GM18502 (cell line): ENCODE results near the gene SMURF2.
A peak's percentile ranks its signal among the peaks of the same experiment; 100 is the strongest.

Experiments
- ATAC-seq: cut with Tn5 transposase; IDR thresholded peaks from one replicate; pipeline ENCODE4 v1.9.1; 2021; ENCODE audit warnings: mild to moderate bottlenecking; ENCODE audit not compliant: unreplicated experiment, poor library complexity

The SMURF2 gene

DNA sequence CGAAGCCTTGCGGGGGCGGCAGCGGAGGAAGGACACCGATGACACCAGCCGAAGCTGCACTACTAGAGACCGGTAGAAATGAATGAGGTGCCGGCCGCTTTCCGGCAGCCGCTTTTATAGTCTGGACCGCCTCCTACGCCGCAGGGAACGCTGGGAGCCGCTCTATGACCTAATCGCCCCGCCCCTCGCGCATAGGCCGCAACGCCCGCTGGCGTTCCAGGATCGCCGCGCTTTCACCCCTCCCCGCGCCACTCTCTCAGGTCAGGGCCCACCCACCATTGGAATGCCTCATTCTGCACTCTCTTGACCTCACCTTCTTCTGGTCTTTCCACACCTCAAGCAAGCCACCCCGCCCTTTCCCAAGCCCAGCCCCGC lies 155.9 kb downstream of the SMURF2 start, which contains the start of gene DDX5:
TSS of gene DDX5 (minus strand) at position 89 of the 375 bp plus-strand sequence. CDS start 170 bp downstream, outside the sequence.
- ATAC-seq, result peak; percentile 61

DNA sequence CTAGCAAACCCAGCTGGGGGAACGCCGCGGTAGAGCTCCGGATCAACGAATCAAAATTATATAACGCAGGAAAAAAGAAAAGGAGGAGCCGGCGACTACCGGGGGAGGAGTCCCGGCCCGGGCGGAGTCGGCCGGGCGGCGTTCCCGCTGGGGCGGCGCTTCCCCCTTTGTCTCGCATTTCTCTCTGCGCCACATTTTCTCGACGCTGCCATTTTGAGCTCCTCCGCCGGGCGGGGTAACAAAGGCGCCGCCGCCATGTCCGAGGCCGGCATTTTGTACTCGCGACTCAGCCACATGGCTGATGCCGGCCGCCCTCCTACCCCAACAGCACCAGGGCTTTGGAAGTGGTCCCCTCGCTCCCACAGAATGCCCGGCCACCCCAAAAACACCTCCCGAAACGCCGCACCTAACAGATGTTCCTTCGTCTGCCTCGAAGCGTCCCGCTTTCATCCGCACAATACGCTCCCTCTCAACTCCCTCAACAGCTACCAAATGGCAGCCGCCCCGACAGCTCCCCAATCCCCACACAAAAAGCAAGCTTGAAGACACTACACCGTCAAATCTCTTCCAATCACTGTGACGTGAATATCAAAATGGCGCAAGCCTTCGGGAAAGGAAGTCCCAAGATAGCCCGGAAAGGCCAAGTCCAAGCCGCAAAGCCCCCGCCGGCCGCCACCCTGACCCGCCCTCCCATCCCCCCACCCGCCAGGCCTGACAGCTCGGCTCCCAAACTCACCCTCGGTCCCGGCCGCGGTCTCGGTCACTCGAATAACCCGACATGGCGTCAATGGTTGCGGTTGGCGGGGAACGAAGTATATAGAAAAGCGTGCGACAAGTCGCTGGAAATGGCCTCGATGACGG lies 156.5 kb downstream of the SMURF2 start:
- ATAC-seq, result no peak

DNA sequence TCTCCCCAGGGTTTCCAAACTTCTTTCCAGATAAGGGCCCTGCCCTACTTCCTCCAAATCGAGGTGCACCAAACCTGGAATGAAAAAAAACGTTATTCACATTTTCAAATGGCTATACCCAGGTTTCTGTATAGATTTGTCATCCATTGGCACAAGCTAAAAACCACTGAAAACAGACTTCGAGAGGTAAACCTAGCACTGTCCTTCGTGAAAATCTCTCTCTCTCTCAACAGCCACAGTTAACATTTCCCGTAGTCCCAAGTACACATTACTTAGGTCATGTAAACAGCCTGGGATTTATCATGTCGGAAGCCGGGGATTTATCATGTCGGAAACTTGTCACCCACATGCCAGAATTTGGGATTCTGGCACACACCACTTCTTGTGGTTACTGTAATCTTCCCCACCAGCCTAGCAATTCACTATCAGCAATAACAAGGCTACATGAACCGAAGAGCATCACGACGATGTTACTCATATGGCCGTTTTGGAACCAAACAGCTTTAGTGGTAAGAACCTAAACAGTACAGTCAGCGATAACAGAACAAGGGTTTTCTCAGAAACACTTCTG lies 157.3 kb downstream of the SMURF2 start:
- no peak for ATAC-seq

DNA sequence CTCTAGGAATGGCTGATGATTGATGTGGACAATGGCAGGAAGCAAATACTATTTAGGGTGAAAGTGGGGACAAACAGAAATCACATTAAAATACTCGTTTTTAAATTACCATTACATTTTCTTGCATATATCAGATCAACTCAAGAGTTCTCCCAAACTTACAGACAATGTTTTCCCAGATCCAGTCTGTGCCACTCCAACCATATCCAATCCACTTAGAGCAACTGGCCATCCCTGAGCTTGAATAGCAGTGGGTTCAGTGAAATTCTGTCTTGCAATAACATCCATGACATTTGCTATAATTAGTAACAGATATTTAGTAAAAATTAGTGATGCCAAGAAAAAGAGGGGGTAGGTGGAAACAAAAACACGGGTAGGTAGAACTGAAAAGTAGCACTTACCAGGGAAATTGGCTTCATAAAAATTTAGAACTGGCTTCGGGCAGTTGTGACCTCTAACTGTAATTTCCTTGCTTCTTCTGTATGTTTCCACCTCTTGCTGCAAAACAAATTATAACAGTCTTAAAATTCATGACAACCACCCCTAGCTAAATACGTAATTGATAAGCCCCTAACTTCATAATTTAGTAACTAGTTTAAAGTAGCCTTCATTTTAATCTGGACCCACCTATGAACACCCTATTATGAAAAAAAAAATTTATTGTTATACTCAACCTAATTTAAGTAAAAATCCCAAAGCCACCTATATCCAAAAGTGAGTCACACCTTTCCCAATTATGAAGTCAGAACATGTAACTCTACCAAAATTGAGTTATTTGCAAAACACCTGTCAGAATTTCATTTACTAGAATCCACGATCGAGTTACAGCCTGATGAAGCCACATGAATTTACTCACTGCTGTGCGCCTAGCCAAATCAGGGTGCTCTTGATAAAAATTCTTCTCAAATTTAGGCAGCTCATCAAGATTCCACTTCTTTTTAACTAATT lies 158.0 kb downstream of the SMURF2 start:
- ATAC-seq, result no peak

DNA sequence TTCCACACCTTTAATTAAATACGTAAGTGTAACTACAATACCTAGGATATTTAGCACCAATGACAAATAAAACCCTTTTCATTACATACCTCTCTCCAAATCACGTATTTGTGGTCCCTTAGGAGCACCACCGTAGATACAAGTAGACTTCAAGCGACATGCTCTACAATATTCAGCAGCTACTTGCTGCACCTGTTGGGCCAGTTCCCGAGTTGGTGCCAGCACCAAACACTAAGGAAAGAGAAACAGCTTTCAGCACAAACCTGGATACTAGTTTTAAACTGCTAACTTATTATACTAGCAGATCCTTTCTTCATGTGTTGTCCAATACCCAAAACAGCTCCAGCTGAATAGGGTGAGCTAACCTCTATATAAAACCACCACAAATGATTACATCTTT lies 158.8 kb downstream of the SMURF2 start:
- ATAC-seq, result no peak

DNA sequence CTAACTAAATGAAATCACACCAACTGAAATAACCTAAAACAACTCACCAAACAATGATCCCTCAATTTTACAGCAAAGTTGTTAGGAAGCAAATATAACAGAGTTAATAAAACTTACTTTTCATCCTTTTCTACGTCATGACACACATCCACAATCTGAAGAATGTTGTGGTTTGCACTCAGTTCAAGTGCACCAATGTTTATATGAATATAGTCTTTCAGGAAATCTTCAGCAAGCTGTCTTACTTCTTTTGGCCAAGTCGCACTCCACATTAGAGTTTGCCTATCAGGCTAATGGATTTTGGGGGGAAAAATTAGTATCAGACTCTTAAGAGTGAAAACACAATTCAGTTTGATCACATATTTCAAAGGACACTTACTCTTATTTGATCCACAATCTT lies 159.3 kb downstream of the SMURF2 start:
- no peak for ATAC-seq

DNA sequence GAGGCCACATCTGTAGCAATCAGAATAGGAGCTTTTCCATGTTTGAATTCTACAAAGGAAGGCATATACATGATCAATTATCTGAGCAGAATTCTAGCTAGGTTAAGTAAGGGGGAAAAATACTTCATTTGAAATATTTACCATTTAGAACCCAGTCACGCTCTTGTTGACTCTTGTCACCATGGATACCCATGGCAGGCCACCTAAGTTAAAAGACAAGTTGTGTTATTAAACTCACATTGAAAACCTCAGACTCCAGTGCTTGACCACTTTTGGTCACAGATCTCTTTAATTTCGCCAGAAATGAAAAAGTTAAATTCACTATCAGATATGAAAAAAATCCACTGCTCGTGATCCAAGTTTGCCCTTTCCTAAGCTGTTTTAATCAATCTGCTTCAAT lies 160.1 kb downstream of the SMURF2 start:
- ATAC-seq, result no peak

DNA sequence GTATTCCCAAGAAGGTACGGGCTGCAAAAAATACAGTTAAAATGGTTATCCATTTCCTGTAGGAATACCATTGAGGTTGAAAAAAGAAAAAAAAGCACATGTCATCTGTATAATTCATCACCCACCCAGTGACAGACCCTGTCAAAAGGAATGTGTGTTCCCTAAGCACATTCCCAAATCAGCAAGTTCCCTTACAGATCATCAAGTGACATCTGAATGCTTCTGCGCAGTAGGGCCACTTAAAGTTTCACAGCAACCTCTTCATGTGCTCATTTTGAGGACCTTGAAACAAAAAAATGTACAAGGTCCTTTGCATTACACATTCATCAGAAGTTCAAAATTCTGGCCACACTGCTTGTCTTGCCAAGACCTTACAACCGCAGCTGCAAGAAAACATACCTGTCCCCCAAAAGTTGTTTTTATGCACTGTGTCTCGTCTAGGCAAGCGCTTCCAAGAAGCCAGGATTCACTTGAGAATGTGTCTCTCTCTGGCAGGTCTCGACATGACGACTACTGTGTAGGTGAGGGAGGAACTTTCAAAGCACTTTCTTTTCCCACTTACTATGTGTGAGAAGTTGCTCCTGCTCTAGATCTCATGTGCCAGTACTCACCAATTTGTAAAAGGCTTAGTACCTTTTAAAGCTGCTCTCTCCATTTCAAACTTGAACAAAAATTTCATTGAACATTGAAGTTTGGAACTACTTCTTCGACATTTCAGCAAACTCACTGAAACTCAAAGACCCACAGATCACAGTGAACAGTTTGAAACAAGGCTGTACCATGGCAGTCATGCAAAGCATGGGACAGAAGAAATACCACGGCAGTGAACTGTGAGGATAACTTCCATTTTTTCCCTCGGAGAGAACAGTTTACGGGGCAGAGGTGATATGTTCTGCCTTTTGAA lies 161.0 kb downstream of the SMURF2 start:
- ATAC-seq, result no peak

DNA sequence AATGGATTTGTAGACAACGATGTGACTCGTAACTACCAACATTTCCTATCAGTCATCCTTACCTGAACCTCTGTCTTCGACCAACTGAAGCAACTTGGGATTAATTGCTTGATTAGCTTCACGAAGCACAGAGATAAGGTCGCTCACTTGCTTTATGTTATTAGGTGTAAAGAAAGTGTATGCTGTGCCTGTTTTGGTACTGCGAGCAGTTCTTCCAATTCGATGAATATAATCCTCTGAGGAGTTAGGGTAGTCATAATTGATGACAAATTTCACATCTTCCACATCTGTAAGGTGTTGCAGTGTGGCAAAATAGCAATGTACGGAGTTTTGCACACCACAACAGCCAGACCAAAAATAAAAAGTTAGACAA lies 161.6 kb downstream of the SMURF2 start:
- ATAC-seq, result no peak

DNA sequence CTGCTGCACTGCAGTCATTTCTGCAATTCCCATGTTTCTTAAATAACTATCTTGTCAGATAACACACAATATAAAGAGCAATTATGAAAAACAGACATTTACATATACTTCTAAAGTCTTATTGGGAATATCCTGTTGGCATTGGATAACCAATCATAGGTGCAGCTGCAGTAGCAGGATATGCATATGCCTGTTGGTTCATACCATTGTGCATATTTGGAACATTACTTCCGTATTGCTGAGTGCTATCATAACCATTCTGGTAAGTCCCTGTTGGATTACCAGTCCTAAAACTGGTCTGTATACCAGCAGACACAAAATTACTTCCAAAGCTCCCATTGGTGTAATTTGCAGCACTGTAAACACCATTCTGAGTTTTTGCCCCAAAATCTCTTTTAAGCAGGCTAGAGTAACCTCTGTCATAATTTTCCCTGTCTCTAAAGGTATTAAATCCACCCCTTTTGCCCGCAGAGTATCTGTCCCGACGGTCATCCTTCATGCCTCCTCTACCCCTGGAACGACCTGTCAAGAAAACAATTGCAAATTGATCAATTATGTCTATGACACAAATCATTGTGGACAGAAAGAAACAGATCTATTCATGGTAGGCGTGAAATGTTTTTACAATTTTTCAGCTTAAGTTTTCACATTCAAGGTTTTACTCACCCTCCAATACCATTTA lies 162.2 kb downstream of the SMURF2 start:
- ATAC-seq, result no peak

DNA sequence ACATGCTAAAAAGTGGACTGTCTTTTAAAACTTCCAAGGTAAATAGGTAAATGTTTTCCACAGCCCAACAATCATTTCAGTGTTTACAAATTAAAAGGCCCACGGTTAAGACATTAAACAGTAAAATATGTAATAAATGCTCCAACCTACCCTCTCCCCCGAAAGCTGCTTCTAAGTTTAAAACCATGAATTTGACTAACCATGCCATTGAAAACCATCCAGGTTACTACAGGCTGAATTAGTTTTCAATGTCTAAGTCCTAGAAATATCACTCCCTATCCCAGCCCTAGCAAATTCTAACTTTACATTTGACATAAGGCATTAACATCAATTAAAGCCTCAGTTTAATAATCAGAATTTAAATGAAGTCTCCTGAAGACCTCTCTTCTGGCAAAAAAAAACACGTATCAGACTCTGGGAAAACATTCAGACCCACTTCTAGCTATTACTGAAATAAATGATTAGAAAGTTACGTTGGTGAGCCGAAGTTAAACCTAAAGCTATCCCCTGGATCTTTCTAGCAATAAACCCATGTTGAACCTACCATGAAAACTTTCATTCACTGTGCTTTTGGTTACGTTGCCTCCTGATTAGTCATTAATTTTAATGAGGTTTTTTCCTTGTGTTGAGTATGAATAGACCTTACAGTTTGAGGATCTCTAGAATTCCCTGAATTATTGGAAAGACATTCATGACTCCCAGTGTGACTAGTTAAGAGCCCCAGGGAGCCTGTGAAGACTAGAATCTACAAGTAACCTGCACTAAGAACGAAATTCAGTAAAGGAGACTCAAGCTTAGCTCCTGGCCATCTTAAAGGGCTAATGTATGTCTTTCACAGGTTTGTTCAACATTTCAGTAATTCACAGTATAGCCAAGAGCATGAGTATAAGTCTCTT lies 163.6 kb downstream of the SMURF2 start:
- ATAC-seq, result no peak

DNA sequence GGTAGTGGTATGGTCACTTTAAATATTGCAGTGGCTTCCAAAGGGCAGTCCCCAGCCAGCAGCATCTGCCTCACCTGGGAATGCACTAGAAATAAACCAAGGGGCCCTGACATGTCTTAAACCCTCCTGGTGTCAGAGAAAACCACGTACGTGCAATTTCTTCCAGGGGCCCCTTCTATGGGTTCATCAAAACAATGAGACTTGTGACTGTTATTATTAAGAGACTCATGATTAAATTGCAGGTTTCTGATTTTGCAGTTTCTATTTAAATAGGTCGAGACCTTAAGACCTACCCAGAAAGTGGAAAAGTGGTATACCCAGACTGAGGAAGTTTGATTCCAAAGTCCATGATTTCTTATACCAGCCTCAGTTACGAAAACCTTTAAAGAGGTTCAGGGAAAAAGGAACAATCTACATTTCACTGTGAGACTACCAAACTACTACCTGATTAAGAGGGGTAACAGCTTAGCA lies 164.5 kb downstream of the SMURF2 start:
- ATAC-seq, result no peak

DNA sequence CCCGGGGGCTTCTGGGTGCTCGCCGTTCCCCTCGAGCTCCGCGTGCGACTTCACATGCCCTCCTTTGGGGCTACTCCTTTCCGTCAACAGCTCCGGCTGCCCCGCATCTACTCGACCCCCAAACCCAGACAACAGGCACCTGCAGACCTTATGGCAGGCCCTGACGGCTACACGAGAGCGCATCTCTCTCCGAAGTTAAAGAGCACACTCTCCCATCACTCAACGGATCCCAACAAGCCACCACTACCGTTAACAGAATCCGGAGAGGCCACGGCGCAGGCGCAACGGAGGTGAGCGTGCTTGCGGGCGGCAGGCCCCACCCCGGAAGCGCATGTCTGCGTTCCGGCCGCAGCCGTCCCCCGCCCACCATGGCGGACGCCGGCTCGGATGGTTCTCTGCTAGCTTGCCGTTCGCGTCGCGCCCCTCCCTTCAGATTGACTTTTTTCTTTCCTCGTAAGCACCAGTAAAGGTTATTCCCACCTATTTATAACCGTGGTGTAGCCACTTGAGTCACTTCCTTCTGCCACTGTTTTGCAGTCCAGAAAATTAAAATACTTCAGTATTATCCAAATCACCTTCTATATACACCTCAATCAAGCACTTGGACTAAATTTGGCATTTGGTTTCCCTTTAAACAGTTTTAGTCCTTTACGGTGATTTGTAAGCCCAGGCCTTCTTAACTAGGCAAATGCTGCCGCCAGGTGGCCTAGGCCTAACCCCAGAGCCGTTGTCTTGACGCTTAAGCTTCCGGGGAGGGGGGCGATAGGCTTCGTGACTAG lies 165.1 kb downstream of the SMURF2 start, which contains the start of gene POLG2:
TSS of gene POLG2 (minus strand) at position 269 of the 779 bp plus-strand sequence. CDS start at position 183, 86 bp downstream.
- ATAC-seq, result peak; percentile 86

DNA sequence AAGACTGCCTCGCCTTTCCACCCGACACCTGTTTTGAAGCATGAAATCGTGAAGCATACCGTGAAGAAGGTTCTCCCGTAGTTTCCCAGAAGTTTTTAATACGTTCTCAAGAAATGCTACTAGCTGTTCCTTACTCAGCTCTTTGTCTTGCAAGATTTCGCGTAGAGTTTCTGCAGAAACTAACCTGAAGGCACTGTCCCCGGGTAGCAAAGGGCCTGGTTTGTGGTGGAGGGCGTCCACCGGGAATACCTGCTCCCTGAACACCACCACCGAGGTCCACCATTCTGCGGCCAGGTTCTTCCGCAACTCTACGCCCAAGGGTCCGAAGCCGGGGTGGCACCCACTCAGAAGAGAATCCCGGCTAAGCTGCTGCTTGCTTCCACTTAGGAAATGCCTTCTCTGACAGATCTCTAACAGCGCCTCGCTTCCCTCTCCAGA lies 165.7 kb downstream of the SMURF2 start:
- ATAC-seq, result no peak
